PC-3 (cell line): Measurements from ENCODE around the gene CLEC11A. TPM values are rescaled to one million over a fixed set of nuclear protein-coding genes. Genes with fewer than 3 reads are reported as not detected.

ENCODE experiments used
- ATAC-seq: fragments of 200-7000 bp; cut with Tn5 transposase; 2 replicates; pipeline ENCODE4 v1.9.1; 2020; ENCODE audit warnings: mild to moderate bottlenecking, moderate library complexity
- BruUV-seq: library from RNA; stranded (reverse); fragments of 400-500 nt; replicated peaks from 2 replicates; lab custom pipeline; 2021; lab: Mats Ljungman, UMichigan
- CTCF ChIA-PET: fragments of 300-600 bp; sonication (Branson Sonifier 250); formaldehyde crosslinking; loops from one replicate; lab custom pipeline; 2022; ENCODE audit warnings: antibody characterized with exemption; lab: Charles Lee
- POLR2A ChIA-PET: fragments of 300-600 bp; sonication (Branson Sonifier 250); formaldehyde crosslinking; loops from one replicate; lab custom pipeline; 2022; ENCODE audit warnings: antibody characterized with exemption; ENCODE audit not compliant: unreplicated experiment; lab: Charles Lee
- DNase-seq: peaks from one replicate; pipeline ENCODE4 v3.0.0-alpha.2; 2015
- H2AFZ ChIP-seq: fragments of 300-600 bp; sonication (generic); 2 replicates; pipeline ENCODE4 v1.6.0; 2016; ENCODE audit warnings: antibody characterized with exemption, low read length
- H3F3A ChIP-seq: fragments of 300-600 bp; sonication (generic); one replicate; pipeline ENCODE4 v1.6.0; 2017; ENCODE audit warnings: antibody characterized with exemption, low read length, control low read depth, mild to moderate bottlenecking; ENCODE audit not compliant: unreplicated experiment
- H3K27ac ChIP-seq: fragments of 300-600 bp; sonication (generic); 2 replicates; pipeline ENCODE4 v1.5.1; 2016; ENCODE audit warnings: mild to moderate bottlenecking, low read length
- H3K27me3 ChIP-seq: fragments of 300-600 bp; sonication (generic); 2 replicates; pipeline ENCODE4 v1.6.1; 2016; ENCODE audit warnings: low read length, mixed read lengths
- H3K36me3 ChIP-seq: fragments of 300-600 bp; sonication (generic); 2 replicates; pipeline ENCODE4 v1.6.1; 2016; ENCODE audit warnings: low read depth, mixed run types, low read length, mixed read lengths
- H3K4me1 ChIP-seq: fragments of 300-600 bp; sonication (generic); 2 replicates; pipeline ENCODE4 v1.5.1; 2016; ENCODE audit warnings: low read length; ENCODE audit not compliant: insufficient read depth
- H3K4me2 ChIP-seq: fragments of 300-600 bp; sonication (generic); 2 replicates; pipeline ENCODE4 v1.6.0; 2016; ENCODE audit warnings: low read length
- H3K4me3 ChIP-seq: fragments of 300-600 bp; sonication (generic); 2 replicates; pipeline ENCODE4 v1.5.1; 2016; ENCODE audit warnings: mild to moderate bottlenecking, low read length, mixed read lengths
- H3K79me2 ChIP-seq: fragments of 300-600 bp; sonication (generic); 2 replicates; pipeline ENCODE4 v1.6.1; 2017; ENCODE audit warnings: low read length, mixed read lengths
- H3K9ac ChIP-seq: fragments of 300-600 bp; sonication (generic); 2 replicates; pipeline ENCODE4 v1.6.0; 2016; ENCODE audit warnings: mild to moderate bottlenecking, low read length
- H3K9me2 ChIP-seq: fragments of 300-600 bp; sonication (generic); replicated peaks from 2 replicates; pipeline ENCODE4 v1.6.1; 2016; ENCODE audit warnings: mixed run types, low read length, mixed read lengths
- H3K9me3 ChIP-seq: fragments of 300-600 bp; sonication (generic); 2 replicates; pipeline ENCODE4 v1.6.1; 2016; ENCODE audit warnings: low read length, mixed read lengths
- H4K20me1 ChIP-seq: fragments of 300-600 bp; sonication (generic); 2 replicates; pipeline ENCODE4 v1.6.1; 2016; ENCODE audit warnings: low read length, mixed read lengths
- EZH2 ChIP-seq: fragments of 300-600 bp; sonication (generic); IDR thresholded peaks from one replicate; pipeline ENCODE4 v1.6.1; 2017; ENCODE audit warnings: antibody characterized with exemption, mild to moderate bottlenecking, low read length; ENCODE audit not compliant: unreplicated experiment
- EZH2phosphoT487 ChIP-seq: fragments of 300-600 bp; sonication (generic); IDR thresholded peaks from 2 replicates; pipeline ENCODE4 v1.6.1; 2018; ENCODE audit warnings: mild to moderate bottlenecking, antibody characterized with exemption, low read length, borderline replicate concordance
- intact Hi-C: fragments of 100-400 bp; cut with micrococcal nuclease; formaldehyde crosslinking; loops from 2 replicates; pipeline ENCODE4 v1.9.0; 2023
- total RNA-seq: library from RNA; depleted of rRNA; stranded (reverse); fragments of >200 nt; gene quantifications from 2 replicates; pipeline ENCODE4 v1.2.3, GENCODE V29; 2014
- TF ChIP-seq, protein P1 (sequence below): fragments of 300-600 bp; sonication (generic); conservative IDR thresholded peaks from 2 replicates; pipeline ENCODE4 v1.5.1; 2017; ENCODE audit warnings: antibody characterized with exemption, low read depth, mild to moderate bottlenecking, low read length

Gene CLEC11A
- total RNA-seq, 1 experiment from 2014 or later: 2.3 TPM

- H3K4me3 ChIP-seq: peak within 1 kb of the TSS; percentile 50; the same call in 1 of the 2 replicates
- TF ChIP-seq EZH2phosphoT487 (no peak), EZH2 (no peak)
- TF ChIP-seq, protein P1, sequence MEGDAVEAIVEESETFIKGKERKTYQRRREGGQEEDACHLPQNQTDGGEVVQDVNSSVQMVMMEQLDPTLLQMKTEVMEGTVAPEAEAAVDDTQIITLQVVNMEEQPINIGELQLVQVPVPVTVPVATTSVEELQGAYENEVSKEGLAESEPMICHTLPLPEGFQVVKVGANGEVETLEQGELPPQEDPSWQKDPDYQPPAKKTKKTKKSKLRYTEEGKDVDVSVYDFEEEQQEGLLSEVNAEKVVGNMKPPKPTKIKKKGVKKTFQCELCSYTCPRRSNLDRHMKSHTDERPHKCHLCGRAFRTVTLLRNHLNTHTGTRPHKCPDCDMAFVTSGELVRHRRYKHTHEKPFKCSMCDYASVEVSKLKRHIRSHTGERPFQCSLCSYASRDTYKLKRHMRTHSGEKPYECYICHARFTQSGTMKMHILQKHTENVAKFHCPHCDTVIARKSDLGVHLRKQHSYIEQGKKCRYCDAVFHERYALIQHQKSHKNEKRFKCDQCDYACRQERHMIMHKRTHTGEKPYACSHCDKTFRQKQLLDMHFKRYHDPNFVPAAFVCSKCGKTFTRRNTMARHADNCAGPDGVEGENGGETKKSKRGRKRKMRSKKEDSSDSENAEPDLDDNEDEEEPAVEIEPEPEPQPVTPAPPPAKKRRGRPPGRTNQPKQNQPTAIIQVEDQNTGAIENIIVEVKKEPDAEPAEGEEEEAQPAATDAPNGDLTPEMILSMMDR: no peak
- no TSS peak for BruUV-seq
- no peaks in the 10 kb centered on the region for H3F3A ChIP-seq
- H3K4me1 ChIP-seq: peaks cover 4% of the 10 kb centered on the region; the same call in 1 of the 2 replicates
- no peaks in the 10 kb centered on the region for H3K9me3 ChIP-seq
- H3K9me2 ChIP-seq: no peaks in the 10 kb centered on the region
- H3K27ac ChIP-seq: no peak within 1 kb of the TSS
- H2AFZ ChIP-seq: no peak within 1 kb of the TSS
- DNase-seq (no peak), ATAC-seq (no peak)
- no peaks in the 10 kb centered on the region for H3K36me3 ChIP-seq
- POLR2A ChIA-PET: no interaction called here
- H3K27me3 ChIP-seq: peaks cover 36% of the 10 kb centered on the region
- CTCF ChIA-PET: no interaction called here
- intact Hi-C loops: no loop called here
- no peaks in the 10 kb centered on the region for H4K20me1 ChIP-seq
- peak within 1 kb of the TSS; percentile 73 for H3K4me2 ChIP-seq
- H3K9ac ChIP-seq: no peak within 1 kb of the TSS
- H3K79me2 ChIP-seq: no peaks in the 10 kb centered on the region
Observed at GRCh38 chr19:50719566-50719965, 3.6 kb upstream of the CLEC11A start, which contains the start of gene SHANK1. Gene SHANK1 (minus strand): TSS chr19:50719802. CDS start chr19:50716919, 2,883 bp downstream.

GRCh38 chr19:50720181-50720920 lies 2.8 kb upstream of the CLEC11A start:
- Histone ChIP-seq H3K4me3 (no peak overlapping the region), H3K79me2 (peaks cover 2% of the 10 kb centered on the region), H3K9me3 (no peaks in the 10 kb centered on the region), H3F3A (no peaks in the 10 kb centered on the region), H2AFZ (no peak overlapping the region), H3K4me1 (peaks cover 5% of the 10 kb centered on the region), H3K36me3 (no peaks in the 10 kb centered on the region), H3K27ac (no peak overlapping the region), H3K4me2 (no peak overlapping the region), H3K9me2 (no peaks in the 10 kb centered on the region), H3K9ac (no peak overlapping the region), H3K27me3 (peaks cover 29% of the 10 kb centered on the region), H4K20me1 (no peaks in the 10 kb centered on the region)
- intact Hi-C loops: no loop called here
- ChIA-PET CTCF (no interaction called here), POLR2A (no interaction called here)
- DNase-seq (no peak), ATAC-seq (no peak)
- TF ChIP-seq EZH2phosphoT487 (no peak), EZH2 (no peak)
- TF ChIP-seq, protein P1: no peak
- BruUV-seq: no TSS peak

DNA sequence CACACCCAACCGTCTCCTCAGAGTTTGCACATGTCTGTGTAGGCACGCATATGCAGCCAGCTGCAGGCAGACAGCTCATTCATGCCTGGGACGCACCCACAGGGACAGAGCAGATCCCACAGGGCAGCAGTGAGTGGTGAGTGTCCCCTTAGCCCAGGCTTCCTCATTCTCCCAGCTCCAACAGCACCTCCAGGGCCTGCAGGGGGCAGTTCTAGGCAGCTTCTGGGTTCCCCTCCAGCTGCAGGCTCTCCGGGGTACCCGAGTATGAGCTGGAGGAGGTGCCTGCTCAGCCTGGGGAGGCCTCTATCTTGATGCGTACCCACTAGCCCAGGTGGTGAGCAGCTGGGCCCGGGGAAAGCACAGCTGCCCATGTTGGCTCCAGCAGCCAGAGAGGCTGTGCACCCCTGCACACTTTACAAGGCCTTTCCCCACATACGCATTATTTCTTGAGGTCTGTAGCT lies 2.2 kb upstream of the CLEC11A start:
- Histone ChIP-seq H3K79me2 (peaks cover 8% of the 10 kb centered on the region), H3K9me2 (no peaks in the 10 kb centered on the region), H3K9ac (no peak overlapping the region), H2AFZ (no peak overlapping the region), H3K36me3 (no peaks in the 10 kb centered on the region), H3K4me3 (no peak overlapping the region), H3K9me3 (no peaks in the 10 kb centered on the region), H3K27ac (no peak overlapping the region), H3K4me1 (peaks cover 11% of the 10 kb centered on the region), H3K27me3 (peaks cover 26% of the 10 kb centered on the region), H4K20me1 (no peaks in the 10 kb centered on the region), H3F3A (no peaks in the 10 kb centered on the region), H3K4me2 (no peak overlapping the region)
- CTCF ChIA-PET: no interaction called here
- intact Hi-C loops: no loop called here
- BruUV-seq: no TSS peak
- DNase-seq: peak; percentile 48
- POLR2A ChIA-PET: no interaction called here
- no peak for ATAC-seq
- TF ChIP-seq EZH2phosphoT487: no peak
- TF ChIP-seq, protein P1: no peak
